ENCODE data around the gene PCDHGB2.
"Not testable (repeated sequence)": the region's sequence is repeated elsewhere in the genome, so short reads cannot be mapped to it uniquely, and the experiment has no call there.

The PCDHGB2 gene

DNA sequence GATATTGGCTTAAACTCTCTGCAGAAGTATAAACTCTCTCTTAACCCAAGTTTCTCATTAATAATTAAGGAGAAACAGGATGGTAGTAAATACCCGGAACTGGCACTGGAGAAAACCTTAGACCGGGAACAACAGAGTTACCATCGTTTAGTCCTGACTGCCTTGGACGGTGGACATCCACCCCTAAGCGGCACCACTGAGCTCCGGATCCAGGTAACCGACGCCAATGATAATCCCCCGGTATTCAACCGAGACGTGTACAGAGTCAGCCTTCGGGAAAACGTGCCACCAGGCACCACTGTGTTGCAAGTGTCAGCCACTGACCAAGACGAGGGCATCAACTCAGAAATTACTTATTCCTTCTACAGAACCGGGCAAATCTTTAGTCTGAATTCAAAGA lies 38.8 kb downstream of the PCDHGB2 start:
- no peak overlapping the region for H3K27ac ChIP-seq (ENCODE audit: low read depth in 2 of 2, low read length in 2 of 2)
- no peaks in the 10 kb centered on the region for H3K36me3 ChIP-seq (ENCODE audit: control insufficient read depth in 2 of 2, insufficient read depth in 2 of 2, low read length in 2 of 2)
- H3K4me3 ChIP-seq (ENCODE audit: low read length in 2 of 2): peak overlapping the region; percentile 5 to 16
- no peak overlapping the region for H3K9ac ChIP-seq (ENCODE audit: low read depth in 1 of 2, low read length in 2 of 2)
- peaks cover 0 to 3% of the 10 kb centered on the region in 2 donors for H3K27me3 ChIP-seq (ENCODE audit: control insufficient read depth in 2 of 2, insufficient read depth in 2 of 2, low read length in 2 of 2)
- peaks cover 35 to 36% of the 10 kb centered on the region in 2 donors for H3K9me3 ChIP-seq (ENCODE audit: control insufficient read depth in 2 of 2, low read length in 2 of 2)
- no peaks in the 10 kb centered on the region for H3K4me1 ChIP-seq (ENCODE audit: control insufficient read depth in 2 of 2, insufficient read depth in 2 of 2, low read length in 2 of 2)

- Histone ChIP-seq H3K36me3 (ENCODE audit: control insufficient read depth in 2 of 2, insufficient read depth in 2 of 2, low read length in 2 of 2) (no peaks in the 10 kb centered on the region), H3K4me1 (ENCODE audit: control insufficient read depth in 2 of 2, insufficient read depth in 2 of 2, low read length in 2 of 2) (no peaks in the 10 kb centered on the region), H3K27ac (ENCODE audit: low read depth in 2 of 2, low read length in 2 of 2) (no peak overlapping the region), H3K9me3 (ENCODE audit: control insufficient read depth in 2 of 2, low read length in 2 of 2) (peaks cover 34 to 41% of the 10 kb centered on the region in 2 donors), H3K9ac (ENCODE audit: low read depth in 1 of 2, low read length in 2 of 2) (no peak overlapping the region), H3K27me3 (ENCODE audit: control insufficient read depth in 2 of 2, insufficient read depth in 2 of 2, low read length in 2 of 2) (peaks cover 0 to 3% of the 10 kb centered on the region in 2 donors), H3K4me3 (ENCODE audit: low read length in 2 of 2) (no peak overlapping the region)
Observed at GRCh38 chr5:141399555-141400258, 39.9 kb downstream of the PCDHGB2 start.

- no peak within 1 kb of the TSS for H3K9ac ChIP-seq (ENCODE audit: low read depth in 1 of 2, low read length in 2 of 2)
- no peak within 1 kb of the TSS for H3K27ac ChIP-seq (ENCODE audit: low read depth in 2 of 2, low read length in 2 of 2)
- H3K27me3 ChIP-seq (ENCODE audit: control insufficient read depth in 2 of 2, insufficient read depth in 2 of 2, low read length in 2 of 2): peaks cover 0 to 3% of the 10 kb centered on the region in 2 donors
Observed at GRCh38 chr5:141402553-141403243, 42.9 kb downstream of the PCDHGB2 start, which contains the start of gene PCDHGA9. Gene PCDHGA9, plus strand, starts transcription at chr5:141402778. Its CDS starts 175 bp downstream, at chr5:141402953.

GRCh38 chr5:141403387-141403786 lies 43.6 kb downstream of the PCDHGB2 start:
- Histone ChIP-seq H3K4me3 (ENCODE audit: low read length in 2 of 2) (peak overlapping the region in 1 of 2 donors; percentile 56), H3K4me1 (ENCODE audit: control insufficient read depth in 2 of 2, insufficient read depth in 2 of 2, low read length in 2 of 2) (no peaks in the 10 kb centered on the region), H3K27ac (ENCODE audit: low read depth in 2 of 2, low read length in 2 of 2) (no peak overlapping the region), H3K27me3 (ENCODE audit: control insufficient read depth in 2 of 2, insufficient read depth in 2 of 2, low read length in 2 of 2) (peaks cover 0 to 3% of the 10 kb centered on the region in 2 donors), H3K9me3 (ENCODE audit: control insufficient read depth in 2 of 2, low read length in 2 of 2) (peaks cover 28 to 41% of the 10 kb centered on the region in 2 donors), H3K36me3 (ENCODE audit: control insufficient read depth in 2 of 2, insufficient read depth in 2 of 2, low read length in 2 of 2) (no peaks in the 10 kb centered on the region), H3K9ac (ENCODE audit: low read depth in 1 of 2, low read length in 2 of 2) (no peak overlapping the region)

More at GRCh38 chr5:141402553-141403243, 42.9 kb downstream of the PCDHGB2 start, which contains the start of gene PCDHGA9:
- Histone ChIP-seq H3K4me3 (ENCODE audit: low read length in 2 of 2) (peak within 1 kb of the TSS in 1 of 2 donors; percentile 56), H3K4me1 (ENCODE audit: control insufficient read depth in 2 of 2, insufficient read depth in 2 of 2, low read length in 2 of 2) (no peaks in the 10 kb centered on the region), H3K9me3 (ENCODE audit: control insufficient read depth in 2 of 2, low read length in 2 of 2) (peaks cover 28 to 41% of the 10 kb centered on the region in 2 donors), H3K36me3 (ENCODE audit: control insufficient read depth in 2 of 2, insufficient read depth in 2 of 2, low read length in 2 of 2) (no peaks in the 10 kb centered on the region)

GRCh38 chr5:141407790-141408505 lies 48.2 kb downstream of the PCDHGB2 start, which contains the start of gene PCDHGB6:
Gene PCDHGB6, plus strand, starts transcription at chr5:141408021. Its CDS starts 182 bp downstream, at chr5:141408203.
- H3K4me1 ChIP-seq (ENCODE audit: control insufficient read depth in 2 of 2, insufficient read depth in 2 of 2, low read length in 2 of 2); H3K36me3 ChIP-seq (ENCODE audit: control insufficient read depth in 2 of 2, insufficient read depth in 2 of 2, low read length in 2 of 2); H3K27ac ChIP-seq (ENCODE audit: low read depth in 2 of 2, low read length in 2 of 2); H3K27me3 ChIP-seq (ENCODE audit: control insufficient read depth in 2 of 2, insufficient read depth in 2 of 2, low read length in 2 of 2): not testable (repeated sequence)
- H3K9ac ChIP-seq (ENCODE audit: low read depth in 1 of 2, low read length in 2 of 2): peak within 1 kb of the TSS in 1 of 2 donors; percentile 24
- peaks cover 24 to 26% of the 10 kb centered on the region in 2 donors for H3K9me3 ChIP-seq (ENCODE audit: control insufficient read depth in 2 of 2, low read length in 2 of 2)
- peak within 1 kb of the TSS; percentile 34 to 41 for H3K4me3 ChIP-seq (ENCODE audit: low read length in 2 of 2)

DNA sequence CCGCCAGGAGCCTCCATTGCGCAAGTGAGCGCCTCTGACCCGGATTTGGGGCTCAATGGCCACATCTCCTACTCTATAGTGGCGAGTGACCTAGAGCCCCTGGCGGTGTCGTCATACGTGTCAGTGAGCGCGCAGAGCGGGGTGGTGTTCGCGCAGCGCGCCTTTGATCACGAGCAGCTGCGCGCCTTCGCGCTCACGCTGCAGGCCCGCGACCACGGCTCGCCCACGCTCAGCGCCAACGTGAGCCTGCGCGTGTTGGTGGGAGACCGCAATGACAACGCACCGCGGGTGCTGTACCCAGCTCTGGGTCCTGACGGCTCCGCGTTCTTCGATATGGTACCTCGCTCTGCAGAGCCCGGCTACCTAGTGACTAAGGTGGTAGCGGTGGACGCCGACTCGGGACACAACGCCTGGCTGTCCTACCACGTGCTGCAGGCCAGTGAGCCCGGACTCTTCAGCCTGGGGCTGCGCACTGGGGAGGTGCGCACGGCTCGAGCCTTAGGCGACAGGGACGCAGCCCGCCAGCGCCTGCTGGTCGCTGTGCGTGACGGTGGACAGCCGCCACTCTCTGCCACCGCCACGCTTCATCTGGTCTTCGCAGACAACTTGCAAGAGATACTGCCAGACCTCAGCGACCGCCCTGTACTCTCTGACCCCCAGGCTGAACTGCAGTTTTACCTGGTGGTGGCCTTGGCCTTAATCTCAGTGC lies 50.0 kb downstream of the PCDHGB2 start:
- H3K36me3 ChIP-seq (ENCODE audit: control insufficient read depth in 2 of 2, insufficient read depth in 2 of 2, low read length in 2 of 2): no peaks in the 10 kb centered on the region
- no peaks in the 10 kb centered on the region for H3K4me1 ChIP-seq (ENCODE audit: control insufficient read depth in 2 of 2, insufficient read depth in 2 of 2, low read length in 2 of 2)
- H3K9me3 ChIP-seq (ENCODE audit: control insufficient read depth in 2 of 2, low read length in 2 of 2): peaks cover 14 to 32% of the 10 kb centered on the region in 2 donors
- no peaks in the 10 kb centered on the region for H3K27me3 ChIP-seq (ENCODE audit: control insufficient read depth in 2 of 2, insufficient read depth in 2 of 2, low read length in 2 of 2)
- no peak overlapping the region for H3K9ac ChIP-seq (ENCODE audit: low read depth in 1 of 2, low read length in 2 of 2)
- no peak overlapping the region for H3K27ac ChIP-seq (ENCODE audit: low read depth in 2 of 2, low read length in 2 of 2)
- no peak overlapping the region for H3K4me3 ChIP-seq (ENCODE audit: low read length in 2 of 2)

GRCh38 chr5:141411575-141411974 lies 51.8 kb downstream of the PCDHGB2 start:
- Histone ChIP-seq H3K4me3 (ENCODE audit: low read length in 2 of 2) (no peak overlapping the region), H3K27me3 (ENCODE audit: control insufficient read depth in 2 of 2, insufficient read depth in 2 of 2, low read length in 2 of 2) (no peaks in the 10 kb centered on the region), H3K9me3 (ENCODE audit: control insufficient read depth in 2 of 2, low read length in 2 of 2) (peaks cover 14 to 31% of the 10 kb centered on the region in 2 donors), H3K27ac (ENCODE audit: low read depth in 2 of 2, low read length in 2 of 2) (no peak overlapping the region), H3K36me3 (ENCODE audit: control insufficient read depth in 2 of 2, insufficient read depth in 2 of 2, low read length in 2 of 2) (no peaks in the 10 kb centered on the region), H3K4me1 (ENCODE audit: control insufficient read depth in 2 of 2, insufficient read depth in 2 of 2, low read length in 2 of 2) (no peaks in the 10 kb centered on the region), H3K9ac (ENCODE audit: low read depth in 1 of 2, low read length in 2 of 2) (no peak overlapping the region)
